AG09319 (cell line): ENCODE measurements around the gene FCN1.

Source experiments
- DNase-seq: peaks from one replicate; pipeline ENCODE4 v3.0.0-alpha.2; 2010; ENCODE audit warnings: low read depth; ENCODE audit errors: extremely low read depth
- CTCF ChIP-seq: IDR thresholded peaks from 2 replicates; pipeline ENCODE4 v1.5.1; 2011; ENCODE audit warnings: low read depth, mild to moderate bottlenecking, inconsistent platforms, low read length, moderate library complexity

Gene FCN1

GRCh38 chr9:134929193-134930158 lies 11.8 kb upstream of the FCN1 start:
- DNase-seq = no peak
- no peak for TF ChIP-seq CTCF

- DNase-seq = no peak
- no peak for TF ChIP-seq CTCF
Observed at GRCh38 chr9:134928436-134929192, 10.9 kb upstream of the FCN1 start.

GRCh38 chr9:134925011-134925511 lies 7.3 kb upstream of the FCN1 start:
- no peak for DNase-seq
- TF ChIP-seq CTCF = no peak

- DNase-seq = no peak
- TF ChIP-seq CTCF = no peak
Observed at GRCh38 chr9:134923466-134923865, 5.8 kb upstream of the FCN1 start.

GRCh38 chr9:134922932-134923240 lies 5.2 kb upstream of the FCN1 start:
- no peak for TF ChIP-seq CTCF
- no peak for DNase-seq

GRCh38 chr9:134922066-134922931 lies 4.6 kb upstream of the FCN1 start:
- DNase-seq = no peak
- TF ChIP-seq CTCF = no peak
